NCI-H146 (cell line): ENCODE data around the gene GAB4.

Experiments used
- DNase-seq: peaks from one replicate; lab custom pipeline; 2025; lab: John Stamatoyannopoulos, UW

The GAB4 gene

DNA sequence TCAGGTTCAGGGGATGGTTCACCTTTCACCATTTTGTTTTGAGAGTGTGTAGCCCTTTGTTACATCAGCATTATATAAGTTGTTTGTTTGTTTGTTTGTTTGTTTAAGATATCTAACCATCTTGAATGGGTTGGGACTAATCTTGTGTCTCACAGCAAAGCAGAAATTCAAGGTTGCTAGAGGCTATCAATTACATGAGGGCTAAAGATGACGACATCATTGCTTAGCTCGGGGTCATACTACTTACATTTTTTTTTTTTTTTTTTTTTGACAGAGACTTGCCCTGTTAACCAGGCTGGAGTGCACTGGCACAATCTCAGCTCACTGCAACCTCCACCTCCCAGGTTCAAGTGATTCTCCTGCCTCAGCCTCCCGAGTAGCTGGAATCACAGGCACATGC lies 95.7 kb downstream of the GAB4 start:
- no peak for DNase-seq
